NCI-H2107 (cell line): Measurements from ENCODE around the gene CRIM1.
"Not testable (repeated sequence)": the region's sequence is repeated elsewhere in the genome, so short reads cannot be mapped to it uniquely, and the experiment has no call there.

ENCODE experiments used
- DNase-seq: peaks from one replicate; lab custom pipeline; 2025; lab: John Stamatoyannopoulos, UW

CRIM1 gene, protein sequence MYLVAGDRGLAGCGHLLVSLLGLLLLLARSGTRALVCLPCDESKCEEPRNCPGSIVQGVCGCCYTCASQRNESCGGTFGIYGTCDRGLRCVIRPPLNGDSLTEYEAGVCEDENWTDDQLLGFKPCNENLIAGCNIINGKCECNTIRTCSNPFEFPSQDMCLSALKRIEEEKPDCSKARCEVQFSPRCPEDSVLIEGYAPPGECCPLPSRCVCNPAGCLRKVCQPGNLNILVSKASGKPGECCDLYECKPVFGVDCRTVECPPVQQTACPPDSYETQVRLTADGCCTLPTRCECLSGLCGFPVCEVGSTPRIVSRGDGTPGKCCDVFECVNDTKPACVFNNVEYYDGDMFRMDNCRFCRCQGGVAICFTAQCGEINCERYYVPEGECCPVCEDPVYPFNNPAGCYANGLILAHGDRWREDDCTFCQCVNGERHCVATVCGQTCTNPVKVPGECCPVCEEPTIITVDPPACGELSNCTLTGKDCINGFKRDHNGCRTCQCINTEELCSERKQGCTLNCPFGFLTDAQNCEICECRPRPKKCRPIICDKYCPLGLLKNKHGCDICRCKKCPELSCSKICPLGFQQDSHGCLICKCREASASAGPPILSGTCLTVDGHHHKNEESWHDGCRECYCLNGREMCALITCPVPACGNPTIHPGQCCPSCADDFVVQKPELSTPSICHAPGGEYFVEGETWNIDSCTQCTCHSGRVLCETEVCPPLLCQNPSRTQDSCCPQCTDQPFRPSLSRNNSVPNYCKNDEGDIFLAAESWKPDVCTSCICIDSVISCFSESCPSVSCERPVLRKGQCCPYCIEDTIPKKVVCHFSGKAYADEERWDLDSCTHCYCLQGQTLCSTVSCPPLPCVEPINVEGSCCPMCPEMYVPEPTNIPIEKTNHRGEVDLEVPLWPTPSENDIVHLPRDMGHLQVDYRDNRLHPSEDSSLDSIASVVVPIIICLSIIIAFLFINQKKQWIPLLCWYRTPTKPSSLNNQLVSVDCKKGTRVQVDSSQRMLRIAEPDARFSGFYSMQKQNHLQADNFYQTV

DNA sequence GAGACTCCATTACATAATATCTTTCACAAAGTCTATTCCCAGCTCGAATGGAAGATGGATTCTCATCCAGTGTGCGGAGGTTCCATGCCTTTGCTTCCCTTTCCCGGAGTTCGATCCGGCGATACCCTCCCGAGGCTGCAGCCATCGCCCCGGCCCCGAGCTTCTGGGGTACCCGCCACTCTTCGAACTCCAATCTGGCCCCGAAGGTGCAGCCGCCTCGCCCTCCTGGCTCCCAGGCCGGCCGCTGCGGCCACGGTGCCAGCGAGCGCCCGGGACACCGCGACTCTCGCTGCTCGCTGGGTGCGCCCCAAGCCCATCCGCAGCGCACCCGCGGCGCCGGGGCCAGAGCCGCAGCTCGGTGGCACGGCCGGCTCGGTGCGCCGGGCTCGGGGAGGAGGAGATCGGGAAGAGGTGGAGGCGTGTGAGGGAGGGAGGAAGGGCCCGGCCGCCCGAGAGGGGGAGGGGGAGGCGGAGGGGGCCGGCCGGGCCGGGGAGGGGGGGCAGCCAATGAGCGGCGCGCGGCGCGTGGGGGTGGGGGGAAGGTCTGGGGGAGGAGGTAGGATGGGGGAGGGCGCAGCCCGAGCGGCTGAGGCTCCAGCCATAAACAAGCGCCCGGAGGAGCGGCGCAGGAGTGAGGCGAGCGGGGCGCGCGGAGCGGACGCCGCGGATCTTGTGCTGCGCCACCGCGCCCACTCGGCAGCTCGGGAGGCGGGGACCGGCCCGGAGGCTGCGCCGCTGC is at the start of gene CRIM1:
Gene CRIM1 (plus strand): TSS at position 628 of the 739 bp plus-strand sequence. CDS start 515 bp downstream, outside the sequence.
- DNase-seq = no peak

DNA sequence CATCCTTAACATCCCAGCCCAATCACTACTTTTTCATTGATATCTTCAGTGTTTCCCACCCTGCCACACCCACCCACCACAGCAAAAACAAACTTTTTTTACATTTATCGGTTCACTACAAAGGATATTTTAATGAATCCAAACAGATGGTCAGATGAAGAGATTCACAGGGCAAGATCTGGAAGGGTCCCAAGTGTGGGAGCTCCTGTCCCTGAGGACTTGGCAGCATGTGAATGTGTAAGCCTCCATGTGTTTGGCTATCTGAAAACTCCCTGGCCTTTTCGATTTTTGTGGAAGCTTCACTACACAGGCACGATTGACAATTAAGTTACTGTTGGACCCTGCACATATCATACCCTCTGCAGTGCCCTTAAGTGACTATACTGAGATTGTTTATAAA is 48.1 kb upstream of the CRIM1 start:
- no peak for DNase-seq

DNA sequence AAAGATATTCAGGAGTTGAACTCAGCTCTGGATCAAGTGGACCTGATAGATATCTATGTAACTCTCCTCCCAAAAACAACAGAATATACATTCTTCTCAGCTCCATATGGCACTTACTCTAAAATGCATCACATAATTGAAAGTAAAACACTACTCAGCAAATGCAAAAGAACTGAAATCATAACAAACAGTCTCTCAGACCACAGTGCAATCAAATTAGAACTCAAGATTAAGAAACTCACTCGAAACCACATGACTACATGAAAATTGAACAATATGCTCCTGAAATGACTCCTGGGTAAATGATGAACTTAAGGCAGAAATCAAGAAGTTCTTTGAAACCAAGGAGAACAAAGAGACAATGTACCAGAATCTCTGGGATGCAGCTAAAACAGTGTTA is 45.1 kb upstream of the CRIM1 start:
- not testable (repeated sequence) for DNase-seq

DNA sequence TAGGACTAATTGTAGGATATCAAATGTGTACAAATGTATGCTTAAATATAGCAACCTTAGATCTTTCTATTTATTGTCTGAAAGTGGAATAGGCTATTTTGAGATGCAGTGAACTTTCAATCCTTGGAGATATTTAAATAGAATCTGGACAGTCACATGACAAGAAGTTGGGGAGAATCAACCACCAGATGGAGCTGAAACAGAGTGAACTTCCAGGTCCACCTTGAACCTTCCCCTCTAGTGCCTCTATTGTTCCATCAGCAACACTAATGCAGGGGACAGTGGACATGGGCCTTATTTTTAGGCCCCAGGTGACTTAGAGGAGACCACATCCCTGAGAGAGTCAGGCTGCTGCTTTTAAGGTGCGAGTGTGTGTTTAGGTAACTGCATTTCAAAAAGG is 37.0 kb upstream of the CRIM1 start:
- DNase-seq = no peak

DNA sequence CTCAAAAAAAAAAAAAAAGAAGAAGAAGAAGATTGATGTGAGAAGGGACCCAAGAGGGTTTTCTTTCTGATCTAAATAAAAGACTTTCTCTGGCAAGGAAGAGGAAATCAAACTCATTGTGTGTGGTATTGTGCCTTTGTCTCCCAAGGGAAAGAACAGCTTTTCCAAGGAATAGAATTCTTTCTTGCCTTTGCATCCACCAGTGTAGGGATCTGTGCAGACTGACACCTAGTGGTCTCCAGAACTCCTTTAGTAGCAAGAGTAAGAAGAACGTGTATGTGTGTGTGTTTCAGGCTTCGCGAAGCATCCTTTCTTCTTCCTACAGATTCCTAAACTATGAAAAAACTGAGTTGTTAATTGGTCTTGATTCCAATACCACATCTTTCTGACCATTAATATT is 33.5 kb upstream of the CRIM1 start:
- no peak for DNase-seq

DNA sequence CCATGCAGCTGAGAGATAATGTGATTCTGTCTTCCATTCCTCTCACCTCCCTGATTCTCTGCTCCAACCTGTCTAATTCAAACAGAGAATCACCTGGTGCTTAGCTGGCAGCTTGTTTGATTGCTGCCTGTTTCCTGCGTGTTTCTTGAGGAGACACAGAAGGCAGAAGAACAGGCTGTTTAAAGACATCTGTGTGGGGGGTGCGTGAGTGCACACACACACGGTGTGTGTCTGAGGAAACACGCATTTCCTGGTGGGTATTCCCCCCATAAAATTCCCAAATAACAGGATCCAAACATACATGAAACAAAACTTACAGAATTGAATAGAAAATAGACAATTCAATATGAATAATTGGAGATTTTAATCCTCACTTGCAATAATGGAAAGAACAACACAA is 29.3 kb upstream of the CRIM1 start:
- no peak for DNase-seq

DNA sequence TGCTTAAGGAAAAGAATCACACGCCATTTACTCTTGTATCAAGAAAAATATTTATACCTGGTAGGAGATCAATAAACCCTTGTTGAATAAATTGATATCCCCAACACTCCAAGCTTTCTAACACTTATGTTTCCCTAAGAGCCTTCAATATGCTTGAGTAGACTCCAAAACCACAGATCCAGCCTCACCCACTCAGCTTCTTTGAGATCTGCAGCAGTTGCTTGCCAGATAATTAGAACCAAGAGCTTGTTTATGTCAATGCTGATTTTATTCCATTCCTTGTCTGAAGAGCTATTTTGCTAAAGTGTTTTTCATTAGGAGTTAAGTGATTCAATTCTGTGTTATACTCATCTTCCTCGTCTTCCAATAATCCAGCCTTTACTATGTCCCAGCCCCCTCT is 26.3 kb upstream of the CRIM1 start:
- DNase-seq = no peak

DNA sequence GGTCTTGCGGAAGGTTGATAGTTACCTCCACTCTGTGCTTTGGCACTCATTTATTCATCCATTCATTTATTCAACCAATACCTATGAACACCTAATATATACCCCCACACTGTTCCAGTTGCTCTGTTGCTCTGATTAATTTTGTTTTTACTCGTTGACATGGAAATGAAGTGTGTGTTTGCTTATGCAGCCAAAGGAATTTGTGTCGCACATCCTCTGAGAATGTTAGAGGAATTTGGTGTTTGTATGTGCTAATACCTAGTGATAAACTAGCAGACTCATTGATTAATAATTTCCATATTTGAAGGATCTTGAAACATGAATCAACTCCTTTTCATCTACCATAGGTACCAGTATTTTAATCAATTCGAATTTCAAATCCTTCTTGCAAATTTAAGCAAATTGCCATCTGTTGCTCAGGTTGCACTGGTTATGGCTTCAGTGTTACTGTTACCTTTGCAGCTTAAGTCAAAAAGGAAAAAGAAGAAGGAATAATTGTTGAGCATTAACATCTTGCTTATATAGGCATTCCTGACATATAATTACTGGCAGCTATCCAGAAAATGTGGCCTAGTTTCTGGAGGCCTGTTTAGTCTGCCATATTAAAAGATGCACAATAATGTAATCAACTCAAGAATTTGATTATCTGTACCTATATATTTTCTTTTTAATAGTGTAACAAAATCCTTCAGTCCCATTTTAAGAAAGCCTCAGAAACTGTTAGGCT is 25.7 kb upstream of the CRIM1 start:
- no peak for DNase-seq

DNA sequence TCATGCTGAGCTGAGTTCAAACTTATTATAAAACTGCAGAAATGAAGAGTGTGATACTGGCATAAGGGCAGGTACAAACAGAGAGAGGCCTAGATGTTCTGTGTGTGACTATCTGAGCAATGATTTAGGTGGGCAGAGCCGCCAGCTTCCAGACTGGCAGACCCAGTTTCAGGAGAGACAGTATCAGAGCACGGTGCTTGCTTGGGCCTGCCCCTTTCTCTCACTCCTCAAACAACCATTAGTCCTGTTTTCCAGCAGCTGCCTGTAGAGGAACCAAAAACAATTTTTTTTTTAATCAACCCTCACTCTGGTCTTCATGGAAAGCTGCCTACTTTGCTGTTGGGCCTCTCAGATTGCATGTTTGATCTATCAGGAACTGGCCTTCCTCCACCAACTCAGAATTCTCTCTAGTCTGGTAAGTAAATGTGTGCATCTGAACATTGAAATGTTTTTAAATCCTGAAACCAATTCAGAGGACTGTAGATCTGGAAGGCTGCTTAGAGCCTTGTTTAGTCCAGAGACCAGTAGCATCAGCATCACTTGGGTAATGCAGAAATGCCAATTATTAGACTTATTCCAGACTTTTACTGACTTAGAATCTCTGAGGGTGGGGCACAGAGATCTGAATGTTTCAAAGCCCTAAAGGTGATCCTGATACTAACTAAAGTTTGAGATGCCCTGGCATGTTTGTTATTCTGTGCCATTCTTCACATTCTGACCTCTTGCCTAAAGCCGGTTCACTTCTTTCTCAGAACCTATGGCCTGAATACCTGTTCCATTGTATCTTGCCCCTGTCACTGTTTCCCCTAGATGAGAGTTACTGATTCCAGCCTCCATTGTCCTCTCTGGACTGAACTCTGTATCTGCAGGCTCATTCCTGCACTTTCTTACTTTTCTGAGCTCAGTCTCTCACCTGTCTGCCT is 24.8 kb upstream of the CRIM1 start:
- DNase-seq = no peak

DNA sequence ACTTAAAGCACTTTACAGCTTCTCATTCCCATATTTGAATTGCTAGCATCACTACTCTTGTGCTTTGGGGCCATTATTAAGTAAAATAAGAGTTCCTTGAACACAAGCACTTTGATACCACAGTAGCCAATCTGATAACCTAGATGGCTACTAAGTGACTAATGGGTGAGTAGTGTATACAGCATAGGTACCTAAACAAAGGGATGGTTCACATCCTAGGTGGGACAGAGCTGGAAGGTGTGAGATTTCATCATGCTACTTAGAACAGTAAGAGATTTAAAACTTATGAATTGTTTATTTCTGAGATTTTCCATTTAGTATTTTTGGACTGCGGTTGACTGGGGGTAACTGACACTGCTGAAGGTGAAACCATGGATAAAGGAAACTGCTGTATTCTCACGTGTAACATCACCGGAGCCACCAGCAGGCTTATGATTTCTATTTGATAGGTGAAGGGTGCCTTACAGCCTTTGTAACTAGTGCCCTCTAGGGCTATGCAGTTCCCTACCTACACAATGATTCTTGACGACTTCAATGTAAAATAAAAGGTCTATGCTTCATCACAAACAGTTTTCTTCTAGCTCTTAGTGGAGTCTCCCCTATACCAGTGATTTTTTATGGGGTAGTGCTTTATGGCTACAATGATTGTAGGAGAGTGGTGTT is 22.1 kb upstream of the CRIM1 start:
- DNase-seq = no peak

DNA sequence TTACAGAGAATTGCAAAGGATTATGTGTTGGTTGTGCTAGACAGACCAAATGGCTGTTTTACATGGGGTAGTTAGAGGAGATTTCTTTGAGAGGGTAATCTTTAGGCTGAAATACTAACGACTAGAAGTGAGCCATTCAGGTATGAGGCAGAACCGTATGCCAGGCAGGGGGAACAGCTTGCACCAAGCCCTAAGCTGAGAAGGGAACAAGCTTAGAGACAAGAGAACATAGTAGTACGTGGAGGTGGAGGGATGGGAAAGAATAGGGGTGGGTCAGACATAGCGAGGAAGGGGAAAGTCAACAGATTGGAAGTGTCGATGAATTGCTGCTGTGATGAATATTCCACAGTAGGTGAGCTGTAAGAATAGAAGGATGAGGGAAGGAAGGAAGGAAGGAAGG is 20.0 kb upstream of the CRIM1 start:
- no peak for DNase-seq

DNA sequence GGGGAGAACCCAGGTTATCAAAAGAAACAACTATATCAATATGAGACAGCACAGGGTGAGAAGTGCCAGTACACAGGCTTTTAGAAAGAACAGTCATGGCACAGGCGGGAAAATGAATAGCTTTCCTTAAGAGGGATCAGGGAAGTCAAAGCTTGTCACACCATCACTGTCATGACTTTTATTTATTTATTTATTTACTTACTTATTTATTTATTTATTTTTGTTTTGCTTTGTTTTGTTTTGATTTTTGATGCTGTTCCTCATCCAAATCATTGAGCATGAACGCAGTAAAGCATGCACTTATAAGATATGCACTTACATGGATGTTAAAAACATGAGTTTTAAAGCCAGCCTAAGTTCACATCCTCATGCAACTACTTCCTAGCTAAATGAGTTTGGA is 19.3 kb upstream of the CRIM1 start:
- no peak for DNase-seq

DNA sequence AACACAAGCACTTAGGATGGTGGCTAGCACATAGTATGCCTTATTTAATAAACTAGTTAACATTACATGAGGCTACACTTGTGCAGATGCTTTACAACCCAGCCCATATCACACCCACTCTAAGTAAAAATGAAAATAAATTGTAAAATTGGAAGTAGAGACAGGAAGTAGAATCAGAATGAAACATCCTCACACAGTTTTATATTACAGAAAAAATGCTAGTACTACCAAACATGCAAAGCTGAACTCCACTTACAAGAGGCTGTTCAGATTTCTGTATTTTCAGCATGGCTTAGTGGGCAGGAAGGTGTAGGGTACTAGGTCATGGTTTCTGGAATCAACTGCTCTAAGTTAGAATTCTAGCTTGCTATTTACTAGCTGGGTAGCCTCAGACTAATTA is 18.2 kb upstream of the CRIM1 start:
- DNase-seq = no peak

DNA sequence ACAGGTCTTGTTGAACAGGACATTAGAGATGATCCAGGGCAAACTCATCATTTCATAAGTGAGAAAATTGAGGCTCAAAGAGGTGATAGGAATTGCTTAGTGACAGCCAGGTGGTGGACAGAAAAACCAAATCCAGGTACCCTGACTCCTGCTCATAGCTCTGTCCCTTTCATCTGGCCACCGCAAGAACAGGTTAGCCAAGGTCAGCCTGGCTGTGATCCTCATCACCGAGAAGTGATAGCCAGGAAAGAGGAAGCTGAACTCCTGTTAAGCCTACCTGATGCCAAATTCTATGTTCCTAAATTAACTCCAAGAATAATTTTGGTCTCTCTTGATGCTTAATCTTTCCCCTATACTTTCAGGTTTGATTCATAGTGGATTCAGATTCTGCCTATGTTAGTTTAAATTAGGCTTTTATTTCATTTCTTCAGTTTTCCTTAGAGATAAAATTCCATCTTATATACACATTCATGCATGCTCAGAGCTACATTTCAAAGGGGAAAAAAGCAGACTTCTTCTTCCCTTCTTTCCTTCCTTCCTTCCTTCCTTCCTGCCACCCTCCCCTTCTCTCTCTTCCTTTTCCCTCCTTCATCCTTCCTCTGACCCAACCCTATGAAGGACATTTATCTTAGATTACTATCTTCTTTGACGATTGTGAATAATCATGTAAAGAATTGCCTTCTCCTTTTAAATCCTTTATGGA is 17.3 kb upstream of the CRIM1 start:
- DNase-seq = no peak

DNA sequence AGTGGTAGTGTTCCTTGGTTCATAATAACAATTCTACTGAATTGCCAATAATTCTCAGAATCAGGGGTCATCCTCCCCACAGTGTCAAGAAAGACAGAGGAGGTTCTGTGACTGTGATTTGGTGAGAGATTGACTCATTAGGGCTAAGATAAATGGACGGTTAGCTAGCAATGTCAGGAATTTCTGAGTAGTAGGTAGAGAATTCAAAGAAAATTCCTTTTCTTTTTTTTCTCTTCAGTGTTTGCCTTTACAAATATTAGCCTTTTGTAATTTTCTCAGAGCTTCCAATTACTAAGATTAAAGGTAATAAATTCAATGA is 16.8 kb upstream of the CRIM1 start:
- DNase-seq = no peak

DNA sequence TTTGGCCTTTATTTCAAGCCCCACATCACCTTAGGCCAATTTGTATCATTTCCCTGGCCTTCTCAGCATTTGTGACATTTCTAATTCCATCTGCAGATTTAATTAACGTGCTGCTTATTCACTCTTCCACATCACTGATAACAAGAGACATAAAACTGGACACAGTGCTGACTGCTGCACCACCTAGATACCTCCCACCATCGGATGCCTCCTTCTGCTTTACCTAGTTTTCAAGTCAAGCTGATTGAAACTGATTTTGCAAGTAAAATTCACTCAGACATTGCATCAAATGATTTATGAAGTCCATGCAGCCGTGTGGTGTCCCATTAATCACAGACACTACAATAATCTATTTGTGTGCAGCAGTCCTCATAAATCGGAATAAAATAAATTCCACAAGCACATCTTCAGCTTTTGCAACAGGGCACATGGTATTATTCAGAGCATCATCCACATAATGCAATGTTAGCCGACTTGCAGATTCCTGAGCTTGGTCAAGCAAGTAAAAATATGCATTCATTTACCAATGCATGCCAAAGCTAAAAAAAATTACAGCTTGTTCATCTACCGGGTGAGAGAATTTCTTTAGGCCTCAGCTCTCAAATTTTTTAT is 15.9 kb upstream of the CRIM1 start:
- no peak for DNase-seq

DNA sequence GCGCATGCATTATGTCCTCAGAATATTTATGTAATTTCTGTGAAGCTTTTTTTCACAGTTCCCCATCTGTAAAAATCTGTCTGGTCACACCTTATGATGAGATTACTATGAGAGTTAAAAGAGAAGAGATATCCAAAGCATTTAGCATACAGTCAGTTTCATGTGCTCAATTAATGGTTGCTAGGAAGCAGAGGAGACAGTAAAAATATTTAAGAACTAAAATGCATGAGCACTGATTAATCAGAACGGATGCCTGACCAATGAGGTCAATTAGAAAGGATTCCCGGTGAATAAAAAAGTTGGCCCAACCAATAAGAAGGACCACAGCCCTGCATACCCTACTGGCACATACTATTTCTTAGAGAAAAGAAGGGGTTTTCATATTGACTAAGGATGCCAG is 12.0 kb upstream of the CRIM1 start:
- no peak for DNase-seq

DNA sequence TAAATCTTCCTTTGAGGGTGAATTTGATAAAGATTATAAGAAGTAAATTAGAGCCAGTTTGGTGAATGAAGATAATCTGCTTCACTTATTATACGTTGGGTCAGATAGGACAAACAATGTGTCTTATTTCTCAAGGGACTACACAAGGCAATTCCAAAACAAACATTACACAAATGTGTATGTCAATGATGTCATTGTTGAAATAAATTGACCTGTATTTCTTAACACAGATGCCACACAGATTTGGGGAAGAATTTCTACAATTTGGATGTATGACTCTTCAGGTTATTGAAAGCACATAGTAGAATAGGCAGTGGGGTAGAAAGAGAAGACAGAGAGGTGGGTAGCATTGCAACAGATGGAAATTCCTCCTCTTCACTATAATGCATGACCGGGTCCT is 6.9 kb upstream of the CRIM1 start:
- DNase-seq = no peak

DNA sequence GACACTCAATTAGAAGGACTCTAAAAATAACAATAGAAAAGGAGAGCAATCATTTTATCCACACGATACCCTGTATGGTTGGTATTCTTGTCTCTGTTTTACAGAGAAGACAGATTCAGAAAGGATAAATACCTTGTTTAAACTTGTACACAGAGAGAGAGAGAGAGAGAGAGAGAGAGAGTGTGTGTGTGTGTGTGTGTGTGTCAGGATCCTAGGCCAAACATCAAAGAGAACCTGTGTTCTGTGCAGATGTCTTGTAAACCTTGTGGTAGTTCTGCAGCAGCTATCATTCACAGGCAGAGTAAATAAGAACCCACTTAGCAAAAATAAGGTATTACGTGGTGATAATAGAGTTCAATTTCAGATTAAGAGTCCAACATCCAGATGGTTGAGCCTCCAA is 4.3 kb upstream of the CRIM1 start:
- DNase-seq = no peak
